Fibroblast of lung (primary cell): ENCODE results near the gene FSIP1.

Source experiments
- CTCF ChIP-seq, 2 donors: IDR thresholded peaks in 1 of 2; conservative IDR thresholded peaks in 1 of 2; 1 replicate in 1 of 2; 2 replicates in 1 of 2; pipeline ENCODE4 v1.5.1; 2011 to 2012; ENCODE audit warnings: low read length in 2 of 2, control low read depth in 1 of 2, inconsistent platforms in 1 of 2, low read depth in 1 of 2, mild to moderate bottlenecking in 1 of 2
- EZH2 ChIP-seq: IDR thresholded peaks from 2 replicates; pipeline ENCODE4 v1.5.1; 2012; ENCODE audit warnings: low read length, control low read depth, mild to moderate bottlenecking; ENCODE audit errors: missing control alignments

- TF ChIP-seq CTCF (conservative IDR thresholded peaks at IDR 0.05 in 1 of 2, IDR thresholded peaks at IDR 0.05 in 1 of 2; ENCODE audit: low read depth in 1 of 2, low read length in 2 of 2) (no peak), EZH2 (no peak)
Measured at GRCh38 chr15:39613861-39614260, 168.8 kb downstream of the FSIP1 start.
